Loucy (cell line): ENCODE results near the gene AKAP13.

Experiments
- H2AFZ ChIP-seq: fragments of 200-600 bp; sonication (generic); 2 replicates; pipeline ENCODE4 v1.6.0; 2016; ENCODE audit warnings: antibody characterized with exemption, mild to moderate bottlenecking, low read length, moderate library complexity
- H3F3A ChIP-seq: fragments of 200-600 bp; 2 replicates; pipeline ENCODE4 v1.6.0; 2016; ENCODE audit warnings: antibody characterized with exemption, low read depth, mild to moderate bottlenecking
- H3K27me3 ChIP-seq: fragments of 200-600 bp; sonication (generic); 2 replicates; pipeline ENCODE4 v1.6.1; 2014; ENCODE audit warnings: low read length, mild to moderate bottlenecking; ENCODE audit not compliant: insufficient read depth, poor library complexity, severe bottlenecking
- H3K36me3 ChIP-seq: fragments of 200-600 bp; sonication (generic); 2 replicates; pipeline ENCODE4 v1.6.1; 2016; ENCODE audit warnings: low read length; ENCODE audit not compliant: insufficient read depth
- H3K4me1 ChIP-seq: fragments of 200-600 bp; sonication (generic); 2 replicates; pipeline ENCODE4 v1.5.1; 2014; ENCODE audit warnings: low read length, mild to moderate bottlenecking; ENCODE audit not compliant: insufficient read depth, poor library complexity, severe bottlenecking
- H3K4me2 ChIP-seq: fragments of 200-600 bp; sonication (generic); 2 replicates; pipeline ENCODE4 v1.6.0; 2014; ENCODE audit warnings: antibody characterized with exemption, low read length, low read depth, mild to moderate bottlenecking; ENCODE audit not compliant: poor library complexity, severe bottlenecking
- H3K4me3 ChIP-seq: fragments of 200-600 bp; sonication (generic); 2 replicates; pipeline ENCODE4 v1.5.1; 2014; ENCODE audit warnings: low read length, mild to moderate bottlenecking, mixed read lengths; ENCODE audit not compliant: poor library complexity, severe bottlenecking
- H3K79me2 ChIP-seq: fragments of 200-600 bp; sonication (generic); 2 replicates; pipeline ENCODE4 v1.6.1; 2014; ENCODE audit warnings: low read length; ENCODE audit not compliant: insufficient read depth
- H3K9ac ChIP-seq: fragments of 200-600 bp; sonication (generic); 2 replicates; pipeline ENCODE4 v1.6.0; 2014; ENCODE audit warnings: mild to moderate bottlenecking, low read depth, low read length, moderate library complexity; ENCODE audit not compliant: poor library complexity, severe bottlenecking
- H3K9me2 ChIP-seq: fragments of 200-600 bp; sonication (generic); replicated peaks from 2 replicates; pipeline ENCODE4 v1.6.1; 2016; ENCODE audit warnings: low read depth, low read length, mixed read lengths
- H3K9me3 ChIP-seq: fragments of 200-600 bp; sonication (generic); 2 replicates; pipeline ENCODE4 v1.6.1; 2014; ENCODE audit warnings: mild to moderate bottlenecking, antibody characterized with exemption, low read length, low read depth; ENCODE audit not compliant: insufficient read depth
- H4K20me1 ChIP-seq: fragments of 200-600 bp; sonication (generic); 2 replicates; pipeline ENCODE4 v1.6.0; 2014; ENCODE audit warnings: antibody characterized with exemption, low read length, mild to moderate bottlenecking; ENCODE audit not compliant: insufficient read depth, poor library complexity, severe bottlenecking
- CTCF ChIP-seq: fragments of 200-600 bp; sonication (generic); conservative IDR thresholded peaks from 2 replicates; pipeline ENCODE4 v1.5.1; 2014; ENCODE audit warnings: mild to moderate bottlenecking, antibody characterized with exemption, low read length
- EZH2phosphoT487 ChIP-seq: fragments of 200-600 bp; IDR thresholded peaks from 2 replicates; pipeline ENCODE4 v1.6.1; 2018; ENCODE audit warnings: antibody characterized with exemption, mild to moderate bottlenecking, moderate library complexity, borderline replicate concordance

Gene AKAP13

GRCh38 chr15:85542895-85543331, 162.5 kb downstream of the AKAP13 start:
- Histone ChIP-seq H2AFZ (peak overlapping the region; percentile 64; the same call in 1 of the 2 replicates), H3K79me2 (peaks cover 2% of the 10 kb centered on the region; the same call in 1 of the 2 replicates), H3K9me3 (no peaks in the 10 kb centered on the region), H3K27me3 (no peaks in the 10 kb centered on the region), H4K20me1 (no peaks in the 10 kb centered on the region), H3K36me3 (no peaks in the 10 kb centered on the region), H3K9me2 (no peaks in the 10 kb centered on the region), H3K4me1 (peaks cover 44% of the 10 kb centered on the region), H3K4me3 (peak overlapping the region; percentile 71), H3K4me2 (peak overlapping the region; percentile 85), H3F3A (peaks cover 2% of the 10 kb centered on the region; the same call in 1 of the 2 replicates), H3K9ac (peak overlapping the region; percentile 68)
- TF ChIP-seq EZH2phosphoT487 (no peak), CTCF (no peak)

GRCh38 chr15:85543741-85544155, 163.3 kb downstream of the AKAP13 start:
- H2AFZ ChIP-seq, result peak overlapping the region; percentile 64; the same call in 1 of the 2 replicates
- peak overlapping the region; percentile 85 for H3K4me2 ChIP-seq
- peak overlapping the region; percentile 71 for H3K4me3 ChIP-seq
- no peaks in the 10 kb centered on the region for H3K9me3 ChIP-seq
- no peaks in the 10 kb centered on the region for H3K9me2 ChIP-seq
- peak overlapping the region; percentile 68 for H3K9ac ChIP-seq
- H3K79me2 ChIP-seq, result peaks cover 2% of the 10 kb centered on the region; the same call in 1 of the 2 replicates
- no peaks in the 10 kb centered on the region for H3K27me3 ChIP-seq
- peaks cover 2% of the 10 kb centered on the region; the same call in 1 of the 2 replicates for H3F3A ChIP-seq
- no peaks in the 10 kb centered on the region for H4K20me1 ChIP-seq
- peaks cover 44% of the 10 kb centered on the region for H3K4me1 ChIP-seq
- TF ChIP-seq CTCF (peak; percentile 27), EZH2phosphoT487 (no peak)
- H3K36me3 ChIP-seq, result no peaks in the 10 kb centered on the region

- Histone ChIP-seq H3K4me3 (peak overlapping the region; percentile 71), H4K20me1 (no peaks in the 10 kb centered on the region), H3K79me2 (peaks cover 2% of the 10 kb centered on the region; the same call in 1 of the 2 replicates), H3K9me2 (no peaks in the 10 kb centered on the region), H3K4me2 (peak overlapping the region; percentile 85), H3K9me3 (no peaks in the 10 kb centered on the region), H3K4me1 (peaks cover 44% of the 10 kb centered on the region), H3K9ac (peak overlapping the region; percentile 68), H3K27me3 (no peaks in the 10 kb centered on the region), H3K36me3 (no peaks in the 10 kb centered on the region), H3F3A (peaks cover 2% of the 10 kb centered on the region; the same call in 1 of the 2 replicates), H2AFZ (no peak overlapping the region)
- TF ChIP-seq EZH2phosphoT487 (no peak), CTCF (no peak)
These were observed 164.8 kb downstream of the AKAP13 start for GRCh38 chr15:85545185-85545584.
